Activated CD4-positive, alpha-beta T cell treated with anti-CD3 and anti-CD28 coated beads, Interleukin-2, amount 50 U/mL, for 24 hours (primary cell): Measurements from ENCODE around the gene ZNF473.

Experiments
- DNase-seq, 2 donors: peaks; one replicate each; pipeline ENCODE4 v3.0.0-alpha.2; 2020; ENCODE audit warnings: low read depth in 1 of 2, low spot score in 1 of 2

Gene ZNF473

DNA sequence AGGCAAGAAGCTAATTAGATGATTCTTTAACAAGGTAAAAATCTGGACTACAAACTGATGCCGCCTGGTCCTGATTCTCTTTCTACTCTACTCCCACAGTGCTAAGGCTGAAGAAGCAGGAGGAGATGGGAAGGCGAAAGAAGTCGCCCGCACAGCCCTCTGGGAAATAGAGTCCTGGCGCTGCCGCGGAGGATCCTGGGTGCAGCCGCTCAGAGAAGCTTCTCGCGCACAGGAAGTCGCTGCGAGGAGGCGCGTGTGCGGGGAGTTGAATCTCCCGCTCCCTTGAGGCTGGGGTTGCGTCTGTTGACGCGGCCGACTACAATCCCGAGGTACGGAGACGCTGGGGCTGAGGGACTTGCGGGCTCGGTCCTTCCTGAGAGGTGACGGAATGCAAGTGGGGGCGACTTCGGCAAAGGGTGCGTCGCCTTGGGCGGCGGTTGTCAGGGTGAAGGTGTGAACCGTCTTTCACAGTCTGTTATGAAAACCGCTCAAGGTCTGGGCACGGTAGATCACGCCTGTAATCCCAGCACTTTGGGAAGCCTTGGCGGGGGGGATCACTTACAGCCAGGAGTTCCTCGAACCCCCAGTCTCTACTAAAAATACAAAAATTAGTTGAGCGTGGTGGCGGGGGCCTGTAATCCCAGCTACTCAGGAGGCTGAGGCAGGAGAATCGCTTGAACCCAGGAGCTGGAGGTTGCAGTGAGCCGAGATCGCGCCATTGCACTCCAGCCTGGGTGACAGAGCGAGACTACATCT is at the start of gene ZNF473:
Gene ZNF473, plus strand, starts transcription at position 212 of the 756 bp plus-strand sequence. CDS start 5,078 bp downstream, outside the sequence.
- peak; percentile 77 to 83 for DNase-seq

DNA sequence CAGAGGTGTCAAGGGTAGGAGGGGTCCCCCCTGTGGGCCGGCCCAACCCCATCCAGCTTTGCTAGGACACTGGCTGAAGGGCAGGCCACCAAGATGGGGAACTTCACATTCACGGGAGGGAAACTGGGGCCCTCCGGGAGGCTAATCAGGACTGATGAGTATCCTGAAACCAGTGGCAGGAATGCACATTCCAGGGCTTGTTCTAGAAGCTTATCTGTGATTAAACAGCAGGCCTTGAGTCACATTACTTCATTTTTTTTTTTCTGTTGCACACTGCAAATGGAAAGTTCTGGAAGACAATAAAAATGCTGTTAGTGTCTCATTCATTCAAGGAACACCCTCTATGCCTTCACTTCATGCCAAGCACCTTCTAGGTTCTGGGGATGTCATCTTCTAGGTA is 49.3 kb upstream of the ZNF473 start:
- no peak for DNase-seq

DNA sequence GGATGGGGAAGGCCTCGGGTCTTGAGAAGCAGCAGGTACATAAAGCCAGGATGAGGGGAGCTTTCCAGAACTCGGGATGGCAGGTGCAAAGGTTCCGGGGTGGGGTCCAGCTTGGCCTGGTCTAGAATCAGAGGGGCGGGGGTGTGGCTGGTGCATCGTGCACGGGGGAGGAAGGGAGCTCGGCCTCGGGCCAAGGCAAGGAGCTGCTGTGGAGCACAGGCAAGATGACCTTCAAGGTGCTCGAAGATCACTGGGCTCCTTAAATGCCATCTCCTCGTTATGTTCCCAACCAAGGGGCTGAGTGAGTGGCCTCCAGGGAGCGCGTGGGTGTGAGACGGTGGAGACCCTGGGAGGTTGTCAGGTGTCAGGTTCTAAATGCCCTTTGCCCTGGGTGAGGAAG is 48.7 kb upstream of the ZNF473 start:
- no peak for DNase-seq

DNA sequence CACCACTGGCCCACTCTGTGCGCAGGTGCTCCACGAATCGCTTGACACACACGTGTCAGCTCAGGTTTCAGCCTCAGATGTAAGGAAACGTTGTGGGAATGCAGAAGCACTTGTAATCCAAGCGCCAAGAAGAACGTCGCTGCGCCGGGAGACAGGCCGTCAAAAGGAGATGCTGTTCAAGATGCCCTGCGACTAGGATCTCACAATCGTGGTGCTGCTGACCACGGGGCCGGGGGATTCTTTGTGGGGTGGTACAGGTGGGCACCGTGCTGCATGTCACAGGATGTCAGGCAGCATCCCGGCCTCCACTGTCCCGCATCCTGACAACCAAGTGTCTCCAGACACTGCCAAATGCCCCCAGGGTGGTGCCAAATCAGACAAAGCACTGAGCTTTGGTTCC is 47.9 kb upstream of the ZNF473 start:
- no peak for DNase-seq

DNA sequence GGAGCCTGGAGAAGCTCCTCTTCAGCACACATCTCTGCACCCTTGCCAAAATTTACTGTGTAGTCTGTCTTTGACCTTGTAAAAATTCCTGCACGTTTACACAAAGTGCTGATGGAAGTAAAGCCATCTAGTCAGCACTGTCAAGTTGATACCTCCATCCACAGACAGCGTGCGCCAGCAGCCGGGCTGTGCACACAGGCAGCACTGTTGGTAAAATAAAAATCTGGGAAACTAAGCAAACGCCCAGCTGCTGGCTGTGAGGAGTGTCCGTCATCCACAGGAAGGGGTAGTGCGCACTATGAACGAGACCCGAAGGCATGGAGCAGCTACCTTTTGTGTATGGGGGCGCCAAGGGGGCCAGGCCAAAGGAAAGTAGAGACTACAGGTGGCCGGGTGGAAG is 47.5 kb upstream of the ZNF473 start:
- no peak for DNase-seq

DNA sequence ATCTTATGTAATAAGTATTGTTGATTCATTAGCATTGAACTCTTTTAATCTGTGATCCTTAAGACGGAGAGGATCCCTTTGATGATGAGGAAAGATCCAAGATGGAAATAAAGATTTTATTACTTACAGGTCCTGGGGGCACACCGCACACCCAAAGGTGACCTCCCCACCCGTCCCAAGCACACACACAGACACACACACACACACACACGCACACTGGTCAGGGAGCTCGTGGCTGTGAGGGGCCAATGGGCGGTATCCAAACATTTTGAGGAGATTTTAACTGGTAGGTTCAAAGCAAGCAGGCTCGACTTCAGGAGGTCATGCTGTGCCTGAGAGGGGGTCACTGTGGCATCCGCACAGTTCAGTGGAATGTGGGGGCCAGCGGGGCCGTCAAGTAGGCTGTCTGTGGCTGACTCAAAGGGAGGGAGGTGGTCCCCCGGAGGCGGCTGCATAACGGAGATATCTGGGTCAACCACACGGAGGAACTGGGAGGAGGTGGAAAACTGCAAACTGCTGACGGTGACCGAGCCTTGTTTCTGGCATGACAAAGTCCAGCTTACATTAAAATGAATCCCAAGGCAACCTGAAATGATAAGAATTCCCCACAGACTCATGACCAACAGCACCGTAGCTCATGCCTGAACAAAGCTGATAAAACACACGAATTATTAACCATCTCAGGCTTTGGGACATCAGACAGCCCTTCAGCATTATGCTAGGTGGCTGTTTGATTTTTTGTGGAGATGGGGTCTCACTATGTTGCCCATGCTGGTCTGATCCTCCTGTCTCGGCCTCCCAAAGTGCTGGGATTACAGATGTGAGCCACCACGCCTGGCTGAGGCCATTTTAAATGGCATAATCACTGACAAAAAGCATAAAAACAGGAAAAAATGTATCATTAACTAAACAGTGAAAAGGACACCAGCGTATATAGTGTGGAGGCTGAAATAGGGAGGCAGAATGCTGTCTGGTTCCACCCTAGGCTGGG is 43.9 kb upstream of the ZNF473 start:
- no peak for DNase-seq

DNA sequence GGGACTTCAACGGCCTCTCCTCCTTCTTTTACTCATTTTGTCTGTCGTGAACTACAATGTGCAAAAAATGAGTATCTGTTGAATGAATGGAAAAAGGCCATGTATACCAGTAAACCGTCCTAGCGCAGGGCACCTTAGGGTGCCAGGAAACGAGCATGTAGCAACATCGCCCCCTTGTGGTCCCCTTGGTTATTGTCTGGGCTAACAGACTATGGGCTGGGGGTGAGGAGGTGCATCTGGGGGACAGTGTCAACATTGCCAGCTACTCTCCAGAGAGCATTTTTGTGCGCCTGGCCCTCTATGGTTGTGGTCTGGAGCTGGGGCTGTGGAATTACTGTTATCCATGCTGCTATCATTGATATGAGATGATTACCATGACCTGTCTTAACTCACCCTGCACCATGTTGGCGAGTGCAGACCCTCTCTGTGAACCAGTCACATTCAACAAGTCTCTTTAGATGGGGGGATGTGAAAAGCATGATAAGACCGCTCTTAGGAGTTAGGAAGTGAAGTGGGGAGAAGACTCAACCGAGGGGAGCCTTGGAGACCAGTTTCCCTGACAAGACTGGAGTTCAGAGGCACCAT is 42.1 kb upstream of the ZNF473 start:
- DNase-seq: peak; percentile 75 to 78

DNA sequence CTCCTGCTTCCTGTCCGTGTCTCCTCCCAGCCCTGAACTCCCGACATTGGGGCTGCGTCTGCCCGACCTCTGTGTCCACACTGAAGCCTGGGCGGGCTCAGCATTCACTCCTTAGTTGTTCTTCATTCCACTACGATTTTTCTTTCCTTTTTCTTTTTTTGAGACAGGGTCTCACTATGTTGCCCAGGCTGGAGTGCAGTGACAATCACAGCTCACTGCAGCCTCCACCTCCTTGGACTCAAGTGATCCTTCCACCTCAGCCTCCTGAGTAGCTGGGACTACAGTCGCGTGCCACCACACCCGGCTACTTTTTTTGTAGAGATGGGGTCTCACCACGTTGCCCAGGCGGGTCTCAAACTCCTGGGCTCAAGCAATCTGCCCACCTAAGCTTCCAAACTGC is 41.3 kb upstream of the ZNF473 start:
- DNase-seq: no peak

DNA sequence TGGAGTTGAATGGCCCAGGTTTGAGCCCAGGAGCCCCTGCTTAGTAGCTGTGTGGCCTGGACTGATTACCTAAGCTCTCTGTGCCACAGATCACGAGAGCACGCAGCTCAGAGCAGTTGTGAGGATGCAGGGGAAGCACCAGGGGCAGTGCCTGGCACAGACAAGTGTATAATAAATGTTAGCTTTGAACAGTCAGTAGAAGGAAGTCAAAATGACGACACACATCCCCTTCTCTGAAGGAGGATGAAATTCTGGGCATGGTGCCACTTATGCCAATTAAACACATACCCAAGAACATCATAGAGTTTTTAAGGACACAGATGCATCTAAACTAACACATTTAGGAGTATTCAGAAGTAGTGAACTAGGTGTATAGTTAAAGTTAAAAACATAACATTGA is 39.9 kb upstream of the ZNF473 start:
- DNase-seq: no peak

DNA sequence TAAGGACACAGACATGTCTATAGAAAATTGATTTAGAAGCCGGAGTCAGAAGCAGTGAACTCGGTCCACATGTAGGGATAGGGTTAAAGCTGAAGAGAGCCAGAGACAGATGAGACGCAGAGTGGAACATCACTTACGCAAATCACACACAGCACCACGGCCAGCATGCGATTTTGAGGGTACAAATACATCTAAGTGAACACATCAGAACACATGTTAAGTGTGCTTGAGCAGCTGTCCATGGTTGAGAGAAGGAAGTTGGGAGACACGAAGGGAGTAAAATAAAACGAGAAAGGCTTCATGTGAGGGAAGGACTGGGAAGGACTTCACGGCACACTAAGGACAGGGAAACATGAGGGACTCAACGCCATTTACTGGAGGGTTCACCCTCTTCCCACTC is 39.5 kb upstream of the ZNF473 start:
- no peak for DNase-seq

DNA sequence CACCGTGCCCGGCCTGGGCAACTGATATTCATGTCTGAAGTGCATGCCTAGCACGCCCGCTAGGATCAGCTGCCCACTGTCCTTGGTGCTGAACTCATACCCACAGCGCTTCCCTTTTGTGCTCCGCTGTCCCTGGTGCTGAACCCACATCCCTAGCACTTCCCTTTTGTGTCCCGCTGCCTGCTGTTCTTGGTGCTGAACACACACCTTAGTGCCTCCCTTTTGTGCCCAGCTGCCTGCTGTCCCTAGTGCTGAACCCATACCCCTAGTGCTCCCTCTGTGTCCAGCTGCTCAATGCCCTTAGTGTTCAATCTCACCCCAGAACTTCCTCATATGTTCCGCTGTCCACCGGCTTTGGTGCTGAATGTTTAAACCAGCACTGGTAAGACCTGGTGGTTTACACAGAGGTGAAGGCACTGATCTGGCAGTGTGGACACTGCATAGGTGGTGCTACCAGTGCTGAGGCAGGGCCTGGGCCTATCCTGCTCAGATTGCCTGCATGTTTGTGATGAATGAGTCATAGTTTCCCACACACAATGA is 38.6 kb upstream of the ZNF473 start:
- peak; percentile 46 to 68 for DNase-seq

DNA sequence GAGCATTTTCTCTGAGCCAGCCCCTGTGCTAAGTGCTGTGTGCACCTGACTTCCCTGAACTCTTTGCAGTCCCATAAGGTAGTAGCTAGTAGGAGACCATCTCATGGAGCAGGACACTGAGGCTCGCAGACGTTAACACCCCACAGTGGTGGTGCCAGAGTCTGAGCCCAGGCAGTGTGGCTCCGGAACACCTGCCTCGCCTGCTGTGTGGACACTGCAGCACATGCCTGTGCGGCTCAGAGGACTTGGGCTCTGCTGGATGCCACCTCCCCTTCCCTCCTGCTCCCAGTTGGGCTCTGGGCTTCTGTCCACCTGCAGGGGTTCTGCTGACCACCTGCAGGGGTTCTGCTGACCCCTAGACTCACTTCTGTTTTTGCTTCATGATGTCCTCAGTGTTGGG is 37.8 kb upstream of the ZNF473 start:
- no peak for DNase-seq

DNA sequence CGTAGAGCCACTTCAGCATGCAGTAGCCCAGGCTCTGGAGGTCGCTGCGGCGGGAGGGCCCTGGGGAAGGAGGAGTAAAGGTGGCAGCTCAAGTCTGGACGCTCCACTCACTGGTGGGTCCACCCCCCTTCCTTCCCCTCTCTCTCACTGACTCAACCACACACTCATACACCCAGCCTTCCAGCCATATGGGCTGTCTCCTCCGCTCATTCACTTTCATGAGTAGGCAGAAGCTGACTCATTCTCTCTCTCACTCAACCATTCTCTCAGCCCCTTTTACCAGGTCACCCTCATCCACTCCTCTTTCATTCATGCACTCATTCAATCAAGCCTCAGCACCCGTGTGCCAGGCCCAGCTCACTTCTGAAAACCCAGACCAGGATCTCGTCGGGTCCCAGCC is 37.4 kb upstream of the ZNF473 start:
- no peak for DNase-seq

DNA sequence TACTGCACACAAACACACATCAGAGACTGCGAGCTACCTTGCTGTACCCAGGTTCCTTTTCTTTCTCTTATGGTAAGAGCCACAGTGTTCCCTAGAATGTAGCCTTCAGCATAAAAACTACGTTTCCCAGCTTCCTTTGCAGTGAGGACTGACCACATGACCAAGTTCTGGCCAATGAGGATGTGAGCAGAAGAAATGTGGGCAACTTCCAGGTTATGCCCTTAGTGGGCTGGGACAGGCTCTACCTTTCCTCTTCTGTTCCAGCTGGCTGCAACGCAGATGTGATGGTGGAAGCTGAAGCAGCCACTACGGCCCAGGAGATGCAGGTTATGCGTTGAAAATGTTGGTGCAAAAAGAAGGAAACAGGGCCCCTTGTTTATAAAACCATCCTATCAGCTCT is 28.1 kb upstream of the ZNF473 start:
- DNase-seq: no peak

DNA sequence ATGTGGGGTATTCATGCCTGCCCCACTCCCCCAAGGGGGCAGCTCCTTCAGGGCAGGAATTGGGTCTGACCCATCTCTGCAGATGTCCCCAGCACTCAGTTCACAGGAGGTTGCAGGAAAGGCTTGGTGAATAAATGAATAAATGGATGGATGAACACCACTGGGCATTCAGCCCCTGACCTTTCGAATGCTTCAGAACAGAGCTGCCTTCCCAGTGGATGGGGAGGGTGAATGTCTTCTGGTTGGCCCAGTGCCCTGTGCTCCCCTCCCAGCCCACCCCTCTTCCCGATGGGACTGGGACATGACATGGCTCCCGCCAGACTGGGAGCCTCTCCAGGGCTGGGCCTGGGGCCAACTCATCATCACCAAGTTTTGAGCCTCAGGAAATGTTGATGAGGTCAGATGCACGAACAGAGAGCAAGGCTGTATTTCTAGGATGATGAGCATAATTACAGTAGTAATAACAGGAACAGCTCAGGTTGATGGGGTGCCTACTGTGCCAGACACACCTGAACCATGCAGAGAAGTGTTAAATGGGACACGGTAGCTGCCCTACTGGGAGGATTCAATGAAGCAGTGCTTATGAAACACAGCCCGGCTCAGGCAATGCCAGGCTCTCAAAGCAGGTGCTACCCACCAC is 26.3 kb upstream of the ZNF473 start:
- no peak for DNase-seq

DNA sequence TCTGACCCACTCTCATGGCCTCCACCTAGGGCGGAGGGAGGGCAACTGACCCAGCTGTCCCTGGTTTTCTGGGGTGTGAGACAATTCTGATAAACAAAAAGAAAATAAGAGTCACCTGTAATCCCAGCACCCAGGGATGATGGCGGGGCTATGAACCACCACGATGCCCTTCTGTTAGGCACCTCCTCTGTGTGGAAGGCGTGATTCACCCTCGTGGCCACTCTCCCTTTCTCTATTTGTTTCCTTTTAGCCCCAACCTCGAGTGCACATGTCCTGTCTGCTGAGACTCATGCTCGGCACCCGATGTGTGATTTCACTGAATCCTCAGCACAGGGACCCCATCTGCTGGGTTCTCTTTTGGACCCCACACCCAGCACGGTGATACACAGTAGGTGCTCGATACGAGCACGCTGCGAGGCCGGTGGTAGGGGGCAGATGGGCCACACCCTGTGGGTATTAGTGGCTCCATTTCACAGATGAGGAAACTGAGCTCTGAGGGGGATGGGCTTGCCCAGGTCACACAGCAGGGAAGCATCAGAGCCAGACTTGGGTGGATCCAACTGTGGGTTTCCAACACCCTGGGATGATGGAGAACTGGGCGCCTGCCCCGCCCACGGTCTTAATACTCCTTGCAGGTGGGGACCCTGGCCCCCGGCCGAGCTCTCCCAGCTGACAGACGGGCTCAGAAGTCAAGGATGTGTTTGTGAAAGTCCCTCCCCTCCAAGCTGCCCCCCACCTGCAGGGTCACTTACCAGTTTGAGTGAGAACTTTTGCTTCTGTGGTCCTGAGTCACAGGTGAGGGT is 25.6 kb upstream of the ZNF473 start:
- DNase-seq: no peak

DNA sequence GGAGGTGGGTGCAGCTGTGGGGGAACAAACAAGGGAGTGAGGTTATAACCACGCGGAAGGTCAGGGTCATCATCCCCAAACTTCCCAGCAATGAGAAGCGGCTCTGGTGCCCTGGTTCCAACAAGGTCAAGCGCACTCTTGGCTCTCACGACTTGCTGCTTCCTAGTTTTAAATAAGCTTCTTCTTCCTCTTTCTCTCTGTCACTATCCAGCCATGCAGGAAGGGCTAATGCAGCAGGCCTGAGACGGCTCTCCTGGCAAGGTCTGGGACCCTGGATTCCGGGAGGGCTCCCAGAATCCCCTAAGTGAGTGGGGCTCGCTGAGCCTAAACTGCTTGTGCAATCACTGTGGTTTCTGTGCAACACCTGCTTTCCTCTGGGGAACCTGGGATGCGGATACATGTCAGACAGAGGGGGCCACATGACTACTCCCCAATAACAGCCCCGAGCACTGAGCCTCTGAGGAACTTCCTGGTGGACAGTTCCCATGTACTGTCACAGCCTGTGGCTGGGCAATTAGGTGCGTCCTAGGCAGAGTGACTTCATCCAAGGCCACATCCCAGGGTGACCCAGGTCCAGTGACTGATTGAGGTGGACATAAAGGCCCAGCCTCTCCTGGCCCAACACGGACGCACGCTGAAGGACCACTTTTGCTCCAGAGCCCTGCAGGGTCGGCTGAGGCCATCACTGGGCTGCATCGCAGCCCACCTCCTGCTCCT is 24.8 kb upstream of the ZNF473 start:
- no peak for DNase-seq

DNA sequence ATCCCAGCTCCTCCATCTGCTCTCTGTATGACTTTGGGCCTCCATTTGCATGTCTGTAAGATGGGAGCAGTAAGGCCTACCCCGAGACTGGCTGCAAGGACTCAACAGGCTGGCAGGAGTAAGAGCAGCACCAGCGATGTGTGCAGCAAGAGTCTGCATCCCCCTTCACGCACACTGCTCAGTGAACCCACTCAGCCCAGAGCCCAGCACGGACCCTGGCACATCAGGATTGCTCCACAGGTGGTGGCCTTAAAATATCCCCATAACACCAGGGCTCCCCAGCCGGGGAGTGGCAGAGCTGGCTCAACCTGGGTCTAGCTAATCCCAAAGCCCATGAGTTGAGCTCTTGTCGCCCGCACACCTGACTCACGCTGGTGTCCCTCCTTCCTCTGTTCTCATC is 24.0 kb upstream of the ZNF473 start:
- no peak for DNase-seq

DNA sequence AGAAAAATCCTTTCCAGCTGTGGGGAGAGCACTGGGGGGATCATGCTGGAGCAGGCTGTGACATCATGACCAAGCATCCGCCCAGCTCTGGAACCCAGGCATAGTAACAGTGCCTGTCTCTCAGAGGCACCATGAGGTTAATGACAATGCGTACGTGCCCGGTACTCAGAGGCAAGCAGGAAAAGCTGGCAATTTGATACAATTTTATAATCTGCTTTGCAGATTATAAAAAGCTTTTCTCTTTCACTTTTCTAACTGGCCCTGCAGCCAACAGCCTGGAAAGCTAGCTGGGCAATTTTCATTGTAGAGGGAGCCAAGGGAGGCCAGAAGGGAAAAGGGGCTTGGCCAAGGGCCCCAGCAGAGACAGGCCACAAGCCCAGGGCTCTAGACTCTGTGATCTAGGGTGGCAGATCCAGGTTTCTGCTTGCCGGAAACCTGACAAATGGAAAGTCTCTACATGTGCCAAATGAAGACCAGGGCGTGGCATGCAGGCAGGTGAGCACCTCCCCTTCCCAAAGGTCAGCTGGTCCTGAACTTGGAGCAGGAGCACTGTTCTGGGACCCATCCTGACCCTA is 23.3 kb upstream of the ZNF473 start:
- DNase-seq: no peak
